Large intestine (tissue), 3 donors: ENCODE measurements around the gene RPL38. TPM values are rescaled to one million over a fixed set of nuclear protein-coding genes. Genes with fewer than 3 reads are reported as not detected.

ENCODE experiments used
- DNase-seq, 2 donors: peaks; one replicate each; pipeline versions ENCODE4 v3.0.0 to v3.0.0-alpha.2; 2013
- H3K27ac ChIP-seq: one replicate; pipeline ENCODE4 v1.5.1; 2013; ENCODE audit warnings: low read length
- H3K27me3 ChIP-seq: 2 replicates; pipeline ENCODE4 v1.6.1; 2013; ENCODE audit warnings: low read length; ENCODE audit not compliant: control insufficient read depth, insufficient read depth
- H3K36me3 ChIP-seq: 2 replicates; pipeline ENCODE4 v1.6.1; 2013; ENCODE audit warnings: low read length; ENCODE audit not compliant: control insufficient read depth, insufficient read depth
- H3K4me1 ChIP-seq: one replicate; pipeline ENCODE4 v1.6.1; 2013; ENCODE audit warnings: low read length; ENCODE audit not compliant: control insufficient read depth, insufficient read depth
- H3K4me3 ChIP-seq: one replicate; pipeline ENCODE4 v1.5.1; 2013; ENCODE audit warnings: low read length
- H3K9me3 ChIP-seq: one replicate; pipeline ENCODE4 v1.6.1; 2013; ENCODE audit warnings: mild to moderate bottlenecking, low read depth, low read length, moderate library complexity; ENCODE audit not compliant: control insufficient read depth
- WGBS: methylation state at CpG from one replicate; pipeline ENCODE4 v1.1.5; 2013; ENCODE audit warnings: low lambda C conversion rate; ENCODE audit not compliant: insufficient coverage; 5-methylcytosine and 5-hydroxymethylcytosine counted together
- polyA plus RNA-seq: library from polyadenylated mRNA; unstranded; fragments of 120-200 nt; gene quantifications from one replicate; pipeline ENCODE4 v1.2.1, GENCODE V29; 2013

Gene RPL38
- polyA plus RNA-seq, 1 donor = 1,774 TPM

DNA sequence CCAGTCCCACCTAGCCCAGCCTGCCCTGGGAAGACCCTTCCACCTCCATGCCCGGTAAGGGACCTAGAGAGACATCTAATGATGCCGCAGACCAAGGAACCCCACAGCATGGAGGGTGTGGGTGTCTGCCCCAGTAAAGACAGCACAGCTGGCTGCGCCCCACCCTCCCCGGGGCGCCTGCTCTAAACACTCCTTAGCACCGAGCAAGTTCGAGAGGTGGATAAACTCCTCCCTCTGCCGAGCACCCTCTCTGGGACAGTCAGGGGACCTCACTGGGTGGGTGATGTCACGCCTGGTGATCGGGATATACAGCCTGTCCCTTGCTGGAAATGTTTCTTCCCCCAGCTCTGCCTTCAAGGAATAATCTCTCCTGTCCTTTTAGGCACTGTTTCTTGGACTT lies 53.8 kb downstream of the RPL38 start:
- DNase-seq = no peak
- no CpG with 5 or more reads among the region's 10 CpGs for WGBS
- Histone ChIP-seq H3K4me1 (no peaks in the 10 kb centered on the region), H3K4me3 (no peak overlapping the region), H3K9me3 (no peaks in the 10 kb centered on the region), H3K27me3 (no peaks in the 10 kb centered on the region), H3K36me3 (peaks cover 48% of the 10 kb centered on the region), H3K27ac (no peak overlapping the region)

DNA sequence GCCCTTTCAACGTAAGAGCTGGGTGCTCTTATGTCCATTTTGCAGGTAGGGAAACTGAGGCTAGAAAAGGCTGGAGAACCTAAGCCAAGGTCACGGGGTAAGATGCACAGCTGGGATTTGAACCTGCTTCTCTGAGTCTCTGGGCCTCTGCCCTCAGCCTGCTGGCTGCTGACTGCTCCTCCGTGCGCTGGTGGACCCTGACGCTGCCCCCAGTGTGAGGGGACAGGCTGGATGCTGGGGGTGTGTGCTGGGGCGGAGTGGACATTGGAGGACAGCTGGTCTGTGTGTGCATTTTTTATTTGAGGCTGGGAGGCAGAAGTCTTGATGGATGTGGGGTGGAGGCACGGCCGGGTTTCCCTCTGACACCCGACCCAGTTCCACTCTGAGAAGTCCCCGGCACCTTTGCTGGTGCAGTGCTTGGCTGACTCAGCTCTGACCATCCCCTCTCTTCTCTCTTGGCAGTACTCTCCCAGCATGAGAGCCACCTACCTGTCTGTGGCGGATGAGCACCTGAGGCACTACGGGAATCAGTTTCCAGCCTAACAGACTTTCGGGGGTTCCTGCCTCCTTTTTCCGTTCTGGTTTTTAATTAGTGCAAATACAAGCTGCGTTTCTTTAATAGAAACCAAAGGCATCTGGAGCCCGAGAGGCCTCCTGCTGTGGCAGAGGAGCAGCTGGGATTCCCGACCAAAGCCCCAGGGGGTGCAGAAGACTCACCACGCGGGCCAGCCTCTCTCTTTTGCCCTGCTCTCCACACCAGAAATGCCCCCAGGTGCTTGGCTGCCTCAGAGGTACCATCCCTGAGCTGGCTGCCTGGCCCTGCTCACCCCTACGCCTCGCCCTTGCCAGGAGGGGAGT lies 56.4 kb downstream of the RPL38 start:
- DNase-seq = no peak
- H3K4me3 ChIP-seq = no peak overlapping the region
- peaks cover 30% of the 10 kb centered on the region for H3K36me3 ChIP-seq
- no peaks in the 10 kb centered on the region for H3K4me1 ChIP-seq
- no peaks in the 10 kb centered on the region for H3K9me3 ChIP-seq
- WGBS = no CpG with 5 or more reads among the region's 21 CpGs
- no peak overlapping the region for H3K27ac ChIP-seq
- no peaks in the 10 kb centered on the region for H3K27me3 ChIP-seq

Other genes with a start within 250 kb of the RPL38 start
- 60.8 TPM for gene TTYH2, start 9.9 kb downstream of the RPL38 start, polyA plus RNA-seq
- 0.07 TPM for gene DNAI2, start 70.6 kb downstream of the RPL38 start, polyA plus RNA-seq
- gene KIF19, start 122.5 kb downstream of the RPL38 start, polyA plus RNA-seq = 5.7 TPM
- gene BTBD17, start 158.2 kb downstream of the RPL38 start, polyA plus RNA-seq = 1.1 TPM
- 0.97 TPM for gene GPR142, start 163.8 kb downstream of the RPL38 start, polyA plus RNA-seq
- 38.8 TPM for gene GPRC5C, start 228.4 kb downstream of the RPL38 start, polyA plus RNA-seq